ENCODE data around the gene NOS1. TPM values are rescaled to one million over a fixed set of nuclear protein-coding genes. Genes with fewer than 3 reads are reported as not detected.

NOS1 gene
- total RNA-seq, 1 donor from 2014 or later, result 0.11 TPM

GRCh38 chr12:117343849-117344248 lies 17.6 kb downstream of the NOS1 start:
- no peaks in the 10 kb centered on the region for H3K36me3 ChIP-seq
- H3K9me3 Mint-ChIP-seq, result no peaks in the 10 kb centered on the region
- H3K36me3 Mint-ChIP-seq, result no peaks in the 10 kb centered on the region
- H3K4me1 ChIP-seq, result no peaks in the 10 kb centered on the region
- no peak overlapping the region for H3K27ac ChIP-seq
- H3K9me3 ChIP-seq (ENCODE audit: low read depth), result no peaks in the 10 kb centered on the region
- no peaks in the 10 kb centered on the region for H3K79me2 ChIP-seq (ENCODE audit: low read depth)
- no peak overlapping the region for H3K27ac Mint-ChIP-seq
- no peaks in the 10 kb centered on the region for H4K20me1 ChIP-seq (ENCODE audit: low read depth)
- no peak overlapping the region for H3K4me3 Mint-ChIP-seq
- no peaks in the 10 kb centered on the region for H3K4me1 Mint-ChIP-seq
- H3K27me3 Mint-ChIP-seq (ENCODE audit: insufficient read depth, low read depth), result peaks cover 2% of the 10 kb centered on the region
- no peak overlapping the region for H3K4me2 ChIP-seq
- no peak overlapping the region for H2AFZ ChIP-seq (replicated peaks)
- H3K27me3 ChIP-seq, result no peaks in the 10 kb centered on the region
- no peak overlapping the region for H3K4me3 ChIP-seq
- no peak for TF ChIP-seq CTCF (IDR thresholded peaks at IDR 0.05)
- no peak for TF ChIP-seq EZH2 (IDR thresholded peaks at IDR 0.05)
- TF ChIP-seq EZH2phosphoT487 (IDR thresholded peaks at IDR 0.05), result no peak
- DNase-seq (ENCODE audit: low spot score), result no peak
- H3K9ac ChIP-seq, result no peak overlapping the region
- no peaks in the 10 kb centered on the region for H3F3A ChIP-seq (ENCODE audit: low read depth)

GRCh38 chr12:117343296-117343695 lies 18.1 kb downstream of the NOS1 start:
- Mint-ChIP-seq H3K27me3 (ENCODE audit: insufficient read depth, low read depth) (peaks cover 2% of the 10 kb centered on the region), H3K36me3 (no peaks in the 10 kb centered on the region), H3K4me1 (no peaks in the 10 kb centered on the region), H3K9me3 (no peaks in the 10 kb centered on the region), H3K27ac (no peak overlapping the region), H3K4me3 (no peak overlapping the region)
- H3K27me3 ChIP-seq, result no peaks in the 10 kb centered on the region
- H3K4me1 ChIP-seq, result no peaks in the 10 kb centered on the region
- no peak overlapping the region for H3K4me2 ChIP-seq
- no peak for DNase-seq (ENCODE audit: low spot score)
- no peak for TF ChIP-seq EZH2 (IDR thresholded peaks at IDR 0.05)
- TF ChIP-seq EZH2phosphoT487 (IDR thresholded peaks at IDR 0.05), result no peak
- TF ChIP-seq CTCF (IDR thresholded peaks at IDR 0.05), result no peak
- no peak overlapping the region for H2AFZ ChIP-seq (replicated peaks)
- H3K4me3 ChIP-seq, result no peak overlapping the region
- no peaks in the 10 kb centered on the region for H3K9me3 ChIP-seq (ENCODE audit: low read depth)
- no peak overlapping the region for H3K9ac ChIP-seq
- no peaks in the 10 kb centered on the region for H3F3A ChIP-seq (ENCODE audit: low read depth)
- H4K20me1 ChIP-seq (ENCODE audit: low read depth), result no peaks in the 10 kb centered on the region
- no peak overlapping the region for H3K27ac ChIP-seq
- H3K79me2 ChIP-seq (ENCODE audit: low read depth), result no peaks in the 10 kb centered on the region
- H3K36me3 ChIP-seq, result no peaks in the 10 kb centered on the region

GRCh38 chr12:117342682-117343081 lies 18.7 kb downstream of the NOS1 start:
- Histone ChIP-seq H3K4me3 (no peak overlapping the region), H3K79me2 (ENCODE audit: low read depth) (no peaks in the 10 kb centered on the region), H3K27me3 (no peaks in the 10 kb centered on the region), H3K27ac (no peak overlapping the region), H4K20me1 (ENCODE audit: low read depth) (no peaks in the 10 kb centered on the region), H3K9ac (no peak overlapping the region), H3K4me2 (no peak overlapping the region), H2AFZ (replicated peaks) (no peak overlapping the region), H3K9me3 (ENCODE audit: low read depth) (no peaks in the 10 kb centered on the region), H3K4me1 (no peaks in the 10 kb centered on the region), H3K36me3 (no peaks in the 10 kb centered on the region), H3F3A (ENCODE audit: low read depth) (no peaks in the 10 kb centered on the region)
- H3K27me3 Mint-ChIP-seq (ENCODE audit: insufficient read depth, low read depth), result peaks cover 2% of the 10 kb centered on the region
- no peaks in the 10 kb centered on the region for H3K9me3 Mint-ChIP-seq
- TF ChIP-seq CTCF (IDR thresholded peaks at IDR 0.05) (no peak), EZH2 (IDR thresholded peaks at IDR 0.05) (no peak), EZH2phosphoT487 (IDR thresholded peaks at IDR 0.05) (no peak)
- no peak overlapping the region for H3K4me3 Mint-ChIP-seq
- H3K27ac Mint-ChIP-seq, result no peak overlapping the region
- DNase-seq (ENCODE audit: low spot score), result no peak
- H3K36me3 Mint-ChIP-seq, result no peaks in the 10 kb centered on the region
- no peaks in the 10 kb centered on the region for H3K4me1 Mint-ChIP-seq
